MCF 10A (cell line): ENCODE data around the gene PHTF2. TPM values are rescaled to one million over a fixed set of nuclear protein-coding genes. Genes with fewer than 3 reads are reported as not detected.

Experiments
- BruUV-seq: library from RNA; stranded (reverse); fragments of 400-500 nt; replicated peaks from 2 replicates; lab custom pipeline; 2021; lab: Mats Ljungman, UMichigan
- CTCF ChIA-PET: fragments of 300-600 bp; sonication (Branson Sonifier 250); formaldehyde crosslinking; extraction: SDS; loops from one replicate; lab custom pipeline; 2021; ENCODE audit warnings: antibody characterized with exemption, inconsistent platforms; lab: Yijun Ruan, JAX
- POLR2A ChIA-PET: fragments of 300-600, 350-650 bp; sonication (Branson Sonifier 250); formaldehyde crosslinking; extraction: SDS; loops from one replicate; lab custom pipeline; 2020; ENCODE audit warnings: antibody characterized with exemption, inconsistent platforms; lab: Yijun Ruan, JAX
- DNase-seq: peaks from one replicate; pipeline ENCODE4 v3.0.0-alpha.2; 2018; ENCODE audit not compliant: unreplicated experiment
- H3K27ac Mint-ChIP-seq: one replicate; pipeline ENCODE4 v1.8.0; 2022; ENCODE audit warnings: mild to moderate bottlenecking, low read depth, mixed read lengths; ENCODE audit not compliant: unreplicated experiment
- H3K27me3 Mint-ChIP-seq: one replicate; pipeline ENCODE4 v1.8.0; 2022; ENCODE audit warnings: mixed read lengths; ENCODE audit not compliant: insufficient read depth, unreplicated experiment
- H3K36me3 Mint-ChIP-seq: one replicate; pipeline ENCODE4 v1.8.0; 2022; ENCODE audit warnings: mild to moderate bottlenecking, moderate library complexity, mixed read lengths; ENCODE audit not compliant: insufficient read depth, unreplicated experiment
- H3K4me1 Mint-ChIP-seq: one replicate; pipeline ENCODE4 v1.8.0; 2022; ENCODE audit warnings: mixed read lengths; ENCODE audit not compliant: insufficient read depth, unreplicated experiment
- H3K4me3 Mint-ChIP-seq: one replicate; pipeline ENCODE4 v1.8.0; 2022; ENCODE audit warnings: mild to moderate bottlenecking, moderate library complexity, mixed read lengths; ENCODE audit not compliant: unreplicated experiment
- H3K9me3 Mint-ChIP-seq: one replicate; pipeline ENCODE4 v1.8.0; 2022; ENCODE audit warnings: mixed read lengths; ENCODE audit not compliant: unreplicated experiment
- CTCF ChIP-seq: fragments of 200-600 bp; IDR thresholded peaks from one replicate; pipeline ENCODE4 v1.8.0; 2022; ENCODE audit warnings: antibody characterized with exemption, mild to moderate bottlenecking; ENCODE audit not compliant: unreplicated experiment
- intact Hi-C: fragments of 100-400 bp; cut with micrococcal nuclease; formaldehyde crosslinking; loops from 2 replicates; pipeline ENCODE4 v1.14.1; 2022
- total RNA-seq: library from RNA; stranded (reverse); gene quantifications from 2 replicates; pipeline ENCODE4 v1.2.3, GENCODE V29; 2022

The PHTF2 gene
- total RNA-seq, 1 experiment from 2014 or later: 16.0 TPM

- Mint-ChIP-seq H3K36me3 (no peaks in the 10 kb centered on the region), H3K4me3 (no peak overlapping the region), H3K27me3 (no peaks in the 10 kb centered on the region), H3K4me1 (no peaks in the 10 kb centered on the region), H3K27ac (no peak overlapping the region), H3K9me3 (no peaks in the 10 kb centered on the region)
- no TSS peak for BruUV-seq
- ChIA-PET POLR2A (no interaction called here), CTCF (interaction anchor here (1.1 kb wide), 1 partner anchor 525 kb away, joined by 3 read pairs; no protein-coding TSS in a partner anchor)
- no peak for DNase-seq
- intact Hi-C loops: no loop called here
- TF ChIP-seq CTCF: no peak
Measured at GRCh38 chr7:77985974-77986339, 187.4 kb downstream of the PHTF2 start.

GRCh38 chr7:77989981-77990566 lies 191.5 kb downstream of the PHTF2 start:
- ChIA-PET POLR2A (no interaction called here), CTCF (interaction anchor here (0.6 to 0.8 kb wide), 3 partner anchors 34 to 518 kb away, joined by 3 to 5 read pairs (median 4); no protein-coding TSS in a partner anchor)
- no TSS peak for BruUV-seq
- no peak overlapping the region for H3K27ac Mint-ChIP-seq
- H3K4me3 Mint-ChIP-seq: no peak overlapping the region
- no peaks in the 10 kb centered on the region for H3K9me3 Mint-ChIP-seq
- no peak for TF ChIP-seq CTCF
- no peaks in the 10 kb centered on the region for H3K4me1 Mint-ChIP-seq
- peaks cover 16% of the 10 kb centered on the region for H3K27me3 Mint-ChIP-seq
- intact Hi-C loops: no loop called here
- H3K36me3 Mint-ChIP-seq: no peaks in the 10 kb centered on the region
- DNase-seq: peak; percentile 5

- intact Hi-C loops: no loop called here
- no TSS peak for BruUV-seq
- H3K36me3 Mint-ChIP-seq: no peaks in the 10 kb centered on the region
- no peak for TF ChIP-seq CTCF
- peaks cover 20% of the 10 kb centered on the region for H3K27me3 Mint-ChIP-seq
- DNase-seq: no peak
- H3K4me1 Mint-ChIP-seq: no peaks in the 10 kb centered on the region
- no peak overlapping the region for H3K4me3 Mint-ChIP-seq
- ChIA-PET POLR2A (no interaction called here), CTCF (no interaction called here)
- no peak overlapping the region for H3K27ac Mint-ChIP-seq
- H3K9me3 Mint-ChIP-seq: no peaks in the 10 kb centered on the region
Measured at GRCh38 chr7:77991656-77992055, 193.1 kb downstream of the PHTF2 start.

GRCh38 chr7:77993838-77994237 lies 195.3 kb downstream of the PHTF2 start:
- Mint-ChIP-seq H3K27me3 (peaks cover 20% of the 10 kb centered on the region), H3K9me3 (no peaks in the 10 kb centered on the region), H3K27ac (no peak overlapping the region), H3K4me3 (no peak overlapping the region), H3K36me3 (no peaks in the 10 kb centered on the region), H3K4me1 (no peaks in the 10 kb centered on the region)
- no peak for TF ChIP-seq CTCF
- no peak for DNase-seq
- ChIA-PET CTCF (no interaction called here), POLR2A (no interaction called here)
- BruUV-seq: no TSS peak
- intact Hi-C loops: no loop called here
